NOMO-1 treated with dmso at 0.1 percent for 144 hours (cell line): ENCODE measurements around the gene NHLRC3.
A peak's percentile ranks its signal among the peaks of the same experiment; 100 is the strongest.
"Not testable (repeated sequence)": the region's sequence is repeated elsewhere in the genome, so short reads cannot be mapped to it uniquely, and the experiment has no call there.

Source experiments
- DNase-seq: peaks from one replicate; lab custom pipeline; 2025; ENCODE audit not compliant: unreplicated experiment; lab: John Stamatoyannopoulos, UW

NHLRC3 gene

GRCh38 chr13:39037880-39038568, at the start of gene NHLRC3, which contains the start of gene PROSER1:
NHLRC3 (plus strand) TSS chr13:39038456; CDS start chr13:39038640, 184 bp downstream.
PROSER1 (minus strand) TSS chr13:39038089; CDS start chr13:39037242, 847 bp downstream.
- DNase-seq, result peak; percentile 92

GRCh38 chr13:38990693-38991092, 47.6 kb upstream of the NHLRC3 start, which contains the start of gene STOML3:
STOML3 (minus strand) TSS chr13:38990831; CDS start chr13:38990721, 110 bp downstream.
- DNase-seq, result no peak

GRCh38 chr13:38993381-38993780, 44.9 kb upstream of the NHLRC3 start:
- no peak for DNase-seq

- no peak for DNase-seq
These were observed 39.5 kb upstream of the NHLRC3 start for GRCh38 chr13:38998739-38999138.

- not testable (repeated sequence) for DNase-seq
These were observed 31.7 kb upstream of the NHLRC3 start for GRCh38 chr13:39006371-39007111.

- DNase-seq, result no peak
These were observed 25.6 kb upstream of the NHLRC3 start for GRCh38 chr13:39012608-39013007.

- no peak for DNase-seq
These were observed 24.8 kb upstream of the NHLRC3 start for GRCh38 chr13:39013462-39013861.

GRCh38 chr13:39016087-39016486, 22.2 kb upstream of the NHLRC3 start:
- no peak for DNase-seq

- DNase-seq, result no peak
These were observed 21.5 kb upstream of the NHLRC3 start for GRCh38 chr13:39016787-39017186.

GRCh38 chr13:39020853-39021462, 17.3 kb upstream of the NHLRC3 start:
- DNase-seq, result no peak

GRCh38 chr13:39023316-39023715, 14.9 kb upstream of the NHLRC3 start:
- no peak for DNase-seq

- DNase-seq, result no peak
These were observed 14.5 kb upstream of the NHLRC3 start for GRCh38 chr13:39023761-39024160.

GRCh38 chr13:39025433-39025839, 12.8 kb upstream of the NHLRC3 start:
- no peak for DNase-seq

- no peak for DNase-seq
These were observed 6.1 kb upstream of the NHLRC3 start for GRCh38 chr13:39032150-39032549.

- DNase-seq, result no peak
These were observed 4.2 kb upstream of the NHLRC3 start for GRCh38 chr13:39034085-39034484.

- DNase-seq, result no peak
These were observed 3.1 kb upstream of the NHLRC3 start for GRCh38 chr13:39035204-39035603.

GRCh38 chr13:39035799-39036198, 2.5 kb upstream of the NHLRC3 start:
- no peak for DNase-seq

- DNase-seq, result peak; percentile 6
These were observed 2.0 kb upstream of the NHLRC3 start for GRCh38 chr13:39036212-39036611.

- no peak for DNase-seq
These were observed 811 bp upstream of the NHLRC3 start for GRCh38 chr13:39037410-39037879.

GRCh38 chr13:39038569-39039030, 344 bp downstream of the NHLRC3 start:
- DNase-seq, result peak; percentile 21

- no peak for DNase-seq
These were observed 785 bp downstream of the NHLRC3 start for GRCh38 chr13:39039041-39039440.

GRCh38 chr13:39040206-39040605, 1.9 kb downstream of the NHLRC3 start:
- no peak for DNase-seq
